Measurements from ENCODE around the gene TTC9C. TPM values are rescaled to one million over a fixed set of nuclear protein-coding genes. Genes with fewer than 3 reads are reported as not detected.

Gene TTC9C
- total RNA-seq, 1 donor from 2014 or later = 27.4 TPM

DNA sequence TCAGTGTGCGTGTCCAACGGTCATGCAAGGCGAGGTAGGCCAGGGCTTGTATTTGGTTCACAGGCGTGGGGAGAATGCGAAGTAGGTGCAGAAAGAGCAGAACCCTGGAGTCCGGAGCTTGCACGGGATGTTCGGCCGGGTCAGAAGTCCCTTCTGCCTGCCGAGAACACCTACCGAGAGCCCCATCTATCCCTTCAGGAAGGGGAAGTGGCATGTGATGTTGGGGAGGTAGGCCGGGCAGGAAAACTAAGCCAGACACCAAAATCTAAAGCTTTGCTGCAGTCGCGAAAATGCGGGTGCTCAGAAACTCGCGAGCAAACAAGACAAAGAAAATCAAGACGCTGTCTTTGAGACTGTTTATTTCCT is 42.5 kb downstream of the TTC9C start:
- Histone ChIP-seq H3K36me3 (ENCODE audit: control insufficient read depth, insufficient read depth, low read length) (peaks cover 8% of the 10 kb centered on the region), H3K4me3 (ENCODE audit: low read depth, low read length) (peak overlapping the region; percentile 78), H3K27me3 (ENCODE audit: control insufficient read depth, insufficient read depth, low read length) (no peaks in the 10 kb centered on the region)
- TF ChIP-seq, protein P1, sequence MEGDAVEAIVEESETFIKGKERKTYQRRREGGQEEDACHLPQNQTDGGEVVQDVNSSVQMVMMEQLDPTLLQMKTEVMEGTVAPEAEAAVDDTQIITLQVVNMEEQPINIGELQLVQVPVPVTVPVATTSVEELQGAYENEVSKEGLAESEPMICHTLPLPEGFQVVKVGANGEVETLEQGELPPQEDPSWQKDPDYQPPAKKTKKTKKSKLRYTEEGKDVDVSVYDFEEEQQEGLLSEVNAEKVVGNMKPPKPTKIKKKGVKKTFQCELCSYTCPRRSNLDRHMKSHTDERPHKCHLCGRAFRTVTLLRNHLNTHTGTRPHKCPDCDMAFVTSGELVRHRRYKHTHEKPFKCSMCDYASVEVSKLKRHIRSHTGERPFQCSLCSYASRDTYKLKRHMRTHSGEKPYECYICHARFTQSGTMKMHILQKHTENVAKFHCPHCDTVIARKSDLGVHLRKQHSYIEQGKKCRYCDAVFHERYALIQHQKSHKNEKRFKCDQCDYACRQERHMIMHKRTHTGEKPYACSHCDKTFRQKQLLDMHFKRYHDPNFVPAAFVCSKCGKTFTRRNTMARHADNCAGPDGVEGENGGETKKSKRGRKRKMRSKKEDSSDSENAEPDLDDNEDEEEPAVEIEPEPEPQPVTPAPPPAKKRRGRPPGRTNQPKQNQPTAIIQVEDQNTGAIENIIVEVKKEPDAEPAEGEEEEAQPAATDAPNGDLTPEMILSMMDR (IDR thresholded peaks at IDR 0.05; ENCODE audit: insufficient read depth, low read length, severe bottlenecking) = no peak
- DNase-seq (ENCODE audit: low read depth) (no peak), FAIRE-seq (no peak)

DNA sequence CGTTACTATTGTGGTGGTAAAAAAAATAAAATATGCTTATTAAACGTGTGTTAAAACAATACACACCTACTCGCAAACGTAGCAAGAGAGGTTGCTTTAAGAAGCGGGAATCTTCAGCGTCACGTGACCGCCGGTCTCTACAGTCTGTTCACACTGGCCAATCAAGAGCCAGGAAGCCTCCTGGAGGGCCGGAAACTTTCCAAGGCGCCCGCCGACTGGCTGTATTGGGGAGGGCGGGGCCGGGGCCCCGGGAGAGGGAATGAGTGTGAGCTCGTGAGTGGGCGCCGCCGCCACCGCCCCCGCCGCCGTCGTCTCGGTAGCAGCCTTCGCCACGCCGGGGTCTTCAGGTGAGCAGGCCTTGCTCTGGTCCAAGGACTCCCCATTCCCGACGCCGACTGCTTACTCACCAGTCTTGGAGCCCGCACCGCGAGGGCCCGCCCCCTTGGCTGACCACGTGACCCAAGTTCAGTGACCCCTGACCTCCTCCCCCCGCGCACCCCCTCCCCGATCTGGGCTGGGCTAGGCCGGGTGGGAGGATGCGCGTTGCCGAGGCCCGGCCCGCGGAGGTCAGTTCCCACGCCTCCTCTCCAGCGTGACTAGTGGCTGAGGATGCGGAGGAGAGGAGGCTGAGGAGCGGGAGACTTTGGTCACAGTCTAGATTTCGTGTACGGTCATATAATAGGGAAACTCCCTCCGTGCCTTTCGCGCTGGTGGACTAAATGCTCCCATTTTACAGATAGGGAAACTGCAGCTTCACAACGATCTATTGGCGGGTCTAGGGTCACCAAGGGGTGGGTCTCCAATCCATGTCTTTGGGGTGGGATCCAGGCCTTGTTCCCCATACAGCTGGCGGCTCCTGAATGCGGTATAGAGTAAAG is 43.1 kb downstream of the TTC9C start, which contains the start of gene TAF6L:
Gene TAF6L (plus strand): TSS at position 253 of the 878 bp plus-strand sequence. CDS start 4,388 bp downstream, outside the sequence.
- H3K27me3 ChIP-seq (ENCODE audit: control insufficient read depth, insufficient read depth, low read length) = no peaks in the 10 kb centered on the region
- FAIRE-seq = no peak
- TF ChIP-seq, protein P1 (IDR thresholded peaks at IDR 0.05; ENCODE audit: insufficient read depth, low read length, severe bottlenecking) = no peak
- peak; percentile 92 for DNase-seq (ENCODE audit: low read depth)
- peak within 1 kb of the TSS; percentile 78 for H3K4me3 ChIP-seq (ENCODE audit: low read depth, low read length)
- H3K36me3 ChIP-seq (ENCODE audit: control insufficient read depth, insufficient read depth, low read length) = peaks cover 11% of the 10 kb centered on the region

DNA sequence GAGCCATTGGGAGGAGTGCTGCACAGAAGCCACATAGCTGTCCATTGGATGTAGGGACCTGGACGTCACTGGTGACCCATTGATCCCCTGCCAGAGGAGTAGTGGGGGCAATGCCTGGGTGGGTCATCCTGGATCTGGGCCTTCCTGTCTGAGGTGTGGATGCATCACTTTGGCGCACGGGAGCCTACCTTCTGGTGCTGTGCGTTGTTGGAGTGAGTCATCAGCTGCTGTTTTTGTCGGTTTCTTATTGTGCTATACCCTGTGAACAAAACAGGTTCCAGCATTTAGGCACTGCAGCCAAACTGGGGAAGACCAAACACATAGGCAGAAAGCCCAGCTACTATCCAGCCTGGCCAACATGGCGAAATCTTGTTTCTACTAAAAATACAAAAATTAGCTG is 46.1 kb downstream of the TTC9C start:
- TF ChIP-seq, protein P1 (IDR thresholded peaks at IDR 0.05; ENCODE audit: insufficient read depth, low read length, severe bottlenecking) = no peak
- Histone ChIP-seq H3K4me3 (ENCODE audit: low read depth, low read length) (no peak overlapping the region), H3K27me3 (ENCODE audit: control insufficient read depth, insufficient read depth, low read length) (no peaks in the 10 kb centered on the region), H3K36me3 (ENCODE audit: control insufficient read depth, insufficient read depth, low read length) (peaks cover 8% of the 10 kb centered on the region)
- FAIRE-seq (no peak), DNase-seq (ENCODE audit: low read depth) (no peak)

DNA sequence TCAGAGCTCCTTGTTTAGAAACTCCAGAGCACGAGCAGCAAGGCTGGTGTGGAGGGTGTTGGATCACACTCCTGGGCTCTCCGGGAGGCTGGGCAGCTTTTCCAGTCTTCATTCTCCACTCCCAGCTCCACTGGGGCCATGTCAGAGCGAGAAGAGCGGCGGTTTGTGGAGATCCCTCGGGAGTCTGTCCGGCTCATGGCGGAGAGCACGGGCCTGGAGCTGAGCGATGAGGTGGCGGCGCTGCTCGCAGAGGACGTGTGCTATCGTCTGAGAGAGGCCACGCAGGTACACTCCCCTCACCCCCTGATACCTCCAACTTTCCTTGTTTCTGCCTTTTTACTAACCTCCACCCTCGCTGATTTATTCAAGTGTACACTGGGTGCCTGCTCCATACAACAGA is 47.4 kb downstream of the TTC9C start:
- FAIRE-seq (no peak), DNase-seq (ENCODE audit: low read depth) (no peak)
- TF ChIP-seq, protein P1 (IDR thresholded peaks at IDR 0.05; ENCODE audit: insufficient read depth, low read length, severe bottlenecking) = no peak
- no peak overlapping the region for H3K4me3 ChIP-seq (ENCODE audit: low read depth, low read length)
- H3K36me3 ChIP-seq (ENCODE audit: control insufficient read depth, insufficient read depth, low read length) = peaks cover 8% of the 10 kb centered on the region
- no peaks in the 10 kb centered on the region for H3K27me3 ChIP-seq (ENCODE audit: control insufficient read depth, insufficient read depth, low read length)

DNA sequence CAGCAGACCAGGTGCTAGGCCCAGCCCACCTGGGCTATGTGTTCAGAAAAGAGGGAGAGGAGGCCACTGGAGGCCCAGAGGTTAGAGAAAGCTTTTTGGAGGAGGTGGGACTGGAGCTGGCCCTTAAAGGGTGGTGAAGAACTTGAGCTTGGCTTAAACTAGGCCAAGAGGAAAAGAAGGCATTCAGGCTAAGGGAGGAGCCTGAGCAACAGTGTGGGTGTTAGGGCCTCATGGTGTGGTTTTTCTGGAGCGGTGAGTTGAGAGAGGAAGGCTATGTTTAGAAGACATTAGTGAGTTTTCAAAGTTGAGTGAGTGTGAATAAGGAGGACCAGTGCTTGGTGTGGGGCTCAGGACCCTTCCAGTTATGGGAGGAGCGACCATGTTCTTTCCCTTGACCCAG is 49.1 kb downstream of the TTC9C start:
- H3K4me3 ChIP-seq (ENCODE audit: low read depth, low read length) = no peak overlapping the region
- FAIRE-seq = no peak
- TF ChIP-seq, protein P1 (IDR thresholded peaks at IDR 0.05; ENCODE audit: insufficient read depth, low read length, severe bottlenecking) = no peak
- no peaks in the 10 kb centered on the region for H3K27me3 ChIP-seq (ENCODE audit: control insufficient read depth, insufficient read depth, low read length)
- DNase-seq (ENCODE audit: low read depth) = no peak
- peaks cover 10% of the 10 kb centered on the region for H3K36me3 ChIP-seq (ENCODE audit: control insufficient read depth, insufficient read depth, low read length)

All from bronchial epithelial cell (primary cell).